GM11168 (cell line): Measurements from ENCODE around the gene GTF2F1.
"Not testable (repeated sequence)": the region's sequence is repeated elsewhere in the genome, so short reads cannot be mapped to it uniquely, and the experiment has no call there.

Source experiments
- in situ Hi-C: fragments of 300-500 bp; cut with MboI; formaldehyde crosslinking; loops from one replicate; pipeline ENCODE4 v1.12.0; 2022; ENCODE audit warnings: low sequenced_read_pairs; ENCODE audit not compliant: unreplicated experiment

GTF2F1 gene

GRCh38 chr19:6360445-6360844 lies 32.5 kb downstream of the GTF2F1 start:
- in situ Hi-C loops = not testable (repeated sequence)

GRCh38 chr19:6359568-6360341 lies 33.2 kb downstream of the GTF2F1 start:
- in situ Hi-C loops = no loop called here

GRCh38 chr19:6358003-6358402 lies 35.0 kb downstream of the GTF2F1 start:
- in situ Hi-C loops = no loop called here

- in situ Hi-C loops = no loop called here
Measured at GRCh38 chr19:6357174-6357573, 35.8 kb downstream of the GTF2F1 start.

GRCh38 chr19:6355321-6356040 lies 37.5 kb downstream of the GTF2F1 start:
- in situ Hi-C loops = not testable (repeated sequence)

GRCh38 chr19:6354098-6354674 lies 38.8 kb downstream of the GTF2F1 start:
- in situ Hi-C loops = no loop called here

GRCh38 chr19:6352381-6353165 lies 40.4 kb downstream of the GTF2F1 start:
- in situ Hi-C loops = no loop called here

GRCh38 chr19:6350688-6351087 lies 42.3 kb downstream of the GTF2F1 start:
- in situ Hi-C loops = no loop called here

- in situ Hi-C loops = not testable (repeated sequence)
Measured at GRCh38 chr19:6349271-6349670, 43.7 kb downstream of the GTF2F1 start.

- in situ Hi-C loops = no loop called here
Measured at GRCh38 chr19:6343462-6343861, 49.5 kb downstream of the GTF2F1 start.

GRCh38 chr19:6340493-6341201 lies 52.3 kb downstream of the GTF2F1 start:
- in situ Hi-C loops = no loop called here

GRCh38 chr19:6334490-6335285 lies 58.3 kb downstream of the GTF2F1 start:
- in situ Hi-C loops = no loop called here

GRCh38 chr19:6333439-6333838 lies 59.5 kb downstream of the GTF2F1 start, which contains the start of gene ACER1:
ACER1 (minus strand) TSS chr19:6333612; CDS start chr19:6333551, 61 bp downstream.
- in situ Hi-C loops = no loop called here
